NCI-H187 treated with DMSO at 0.1 percent for 48 hours (cell line): ENCODE results near the gene GLIS1.
"Not testable (repeated sequence)": the region's sequence is repeated elsewhere in the genome, so short reads cannot be mapped to it uniquely, and the experiment has no call there.

Experiments used
- DNase-seq: peaks from one replicate; lab custom pipeline; 2025; lab: John Stamatoyannopoulos, UW

GLIS1 gene

GRCh38 chr1:53653200-53653575 lies 85.8 kb downstream of the GLIS1 start:
- no peak for DNase-seq

GRCh38 chr1:53652441-53653199 lies 86.3 kb downstream of the GLIS1 start:
- no peak for DNase-seq

DNA sequence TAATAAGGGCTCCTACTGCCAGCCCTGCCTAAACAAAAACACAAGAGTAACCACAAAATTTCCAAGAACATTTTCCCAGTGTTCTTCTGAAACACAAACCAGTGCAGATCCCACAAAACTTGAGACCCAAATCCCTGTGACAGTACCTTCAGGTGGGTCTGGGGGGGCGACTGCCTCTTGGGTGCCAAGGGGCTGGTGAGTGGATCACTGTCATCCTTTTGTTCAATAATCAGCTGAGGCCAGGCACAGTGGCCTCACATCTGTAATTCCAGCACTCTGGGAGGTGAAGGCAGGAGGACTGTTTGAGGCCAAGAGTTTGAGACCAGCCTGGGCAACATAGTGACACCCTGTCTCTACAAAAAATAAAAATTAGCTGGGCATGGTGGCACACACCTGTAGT lies 87.6 kb downstream of the GLIS1 start:
- DNase-seq = no peak

DNA sequence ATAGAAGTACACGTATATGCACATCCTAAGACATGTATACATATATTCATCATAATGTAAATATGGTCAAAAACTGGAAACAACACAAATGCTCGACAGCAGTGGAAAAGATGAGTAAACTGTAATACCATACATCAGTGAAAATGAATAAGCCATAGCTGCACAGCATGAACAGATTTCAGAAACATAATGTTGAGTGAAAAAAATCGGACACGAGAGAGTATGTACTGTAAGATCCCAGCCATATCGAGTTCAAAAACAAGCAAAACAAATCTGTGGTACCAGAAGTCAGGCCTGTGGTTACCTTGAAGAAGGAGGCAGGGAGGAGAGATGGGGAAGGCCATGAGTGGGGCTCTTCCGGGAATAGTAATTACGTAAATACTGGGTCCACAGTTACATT lies 90.4 kb downstream of the GLIS1 start:
- DNase-seq = no peak

- not testable (repeated sequence) for DNase-seq
Measured at GRCh38 chr1:53647915-53648314, 91.0 kb downstream of the GLIS1 start.

DNA sequence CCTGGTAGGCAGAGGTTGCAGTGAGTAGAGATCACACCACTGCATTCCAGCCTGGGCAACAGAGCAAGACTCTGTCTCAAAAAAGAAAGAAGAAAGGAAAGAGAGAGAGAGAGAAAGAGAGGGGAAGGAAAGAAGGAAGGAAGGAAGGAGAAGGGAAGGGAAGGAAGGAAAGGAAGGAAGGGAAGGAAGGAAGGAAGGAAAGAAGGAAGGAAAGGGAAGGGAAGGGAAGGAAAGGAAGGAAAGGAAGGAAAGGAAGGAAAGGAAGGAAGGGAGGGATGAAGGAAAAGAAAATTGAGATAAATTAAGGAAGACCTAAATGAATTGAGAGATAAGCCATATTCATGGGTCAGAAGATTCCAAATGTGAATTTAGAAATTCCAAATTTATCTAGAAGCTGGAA lies 92.2 kb downstream of the GLIS1 start:
- no peak for DNase-seq

GRCh38 chr1:53645690-53646078 lies 93.3 kb downstream of the GLIS1 start:
- DNase-seq = no peak

GRCh38 chr1:53644909-53645689 lies 93.9 kb downstream of the GLIS1 start:
- no peak for DNase-seq

- no peak for DNase-seq
Measured at GRCh38 chr1:53644496-53644895, 94.5 kb downstream of the GLIS1 start.

DNA sequence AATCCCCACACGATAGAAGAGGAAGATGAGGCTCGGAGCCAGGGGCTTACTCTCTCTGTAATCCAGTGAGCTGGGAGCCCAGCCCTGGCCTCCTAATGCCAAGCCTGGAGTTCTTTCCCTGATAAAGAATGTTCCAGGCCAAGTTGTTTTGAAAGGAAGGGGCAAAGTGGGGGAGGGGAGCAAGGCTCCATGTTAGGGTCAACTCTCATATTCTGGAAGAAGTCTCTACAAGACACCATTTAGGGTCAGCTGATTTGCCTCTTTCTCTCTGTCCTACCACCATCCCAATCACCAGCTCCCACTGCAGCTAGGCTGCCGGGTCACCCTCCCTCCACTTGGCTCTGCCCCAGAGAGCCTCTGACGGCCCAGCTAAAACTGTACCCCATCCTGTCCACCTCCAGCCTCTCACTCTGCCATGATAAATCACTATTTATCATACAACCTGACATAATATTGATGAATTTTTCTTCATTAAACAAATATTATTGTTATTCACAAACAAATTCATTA lies 95.0 kb downstream of the GLIS1 start:
- no peak for DNase-seq

GRCh38 chr1:53643041-53643880 lies 95.7 kb downstream of the GLIS1 start:
- DNase-seq = no peak

DNA sequence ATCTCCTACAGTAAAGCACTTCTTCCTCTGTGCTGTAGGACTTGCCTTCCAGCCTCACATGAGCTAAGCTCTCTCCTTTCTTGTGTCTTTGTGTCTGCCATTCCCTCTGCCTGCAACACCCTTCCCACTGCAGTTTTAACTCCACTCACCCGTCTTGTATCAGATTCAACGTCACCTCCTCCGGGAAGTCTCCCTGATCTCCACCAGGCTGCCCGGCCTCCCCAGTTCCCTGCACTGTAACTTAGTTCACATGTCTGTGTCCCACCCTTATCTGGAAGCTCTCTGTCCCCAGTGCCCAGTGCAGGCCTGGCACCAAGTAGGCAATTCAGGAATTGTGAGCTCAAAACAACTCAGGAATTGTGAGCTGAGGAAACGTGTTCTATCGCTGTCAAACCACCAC lies 96.4 kb downstream of the GLIS1 start:
- no peak for DNase-seq

DNA sequence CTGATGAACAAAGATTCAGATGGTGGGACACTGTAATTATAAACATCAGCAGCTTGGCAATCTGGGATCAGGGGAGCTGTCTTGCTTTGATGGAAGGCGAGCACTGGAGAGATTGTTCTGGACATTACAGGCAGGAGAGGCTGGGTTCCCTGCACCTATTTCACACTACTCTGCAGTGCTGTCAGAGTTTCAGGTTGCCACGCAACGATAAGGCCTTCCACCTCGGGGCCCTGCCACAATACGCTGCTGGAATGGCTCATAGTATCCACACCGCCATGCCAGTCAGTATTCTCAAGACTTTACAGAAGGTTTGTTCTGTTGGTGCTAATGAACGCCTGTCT lies 96.8 kb downstream of the GLIS1 start:
- no peak for DNase-seq

DNA sequence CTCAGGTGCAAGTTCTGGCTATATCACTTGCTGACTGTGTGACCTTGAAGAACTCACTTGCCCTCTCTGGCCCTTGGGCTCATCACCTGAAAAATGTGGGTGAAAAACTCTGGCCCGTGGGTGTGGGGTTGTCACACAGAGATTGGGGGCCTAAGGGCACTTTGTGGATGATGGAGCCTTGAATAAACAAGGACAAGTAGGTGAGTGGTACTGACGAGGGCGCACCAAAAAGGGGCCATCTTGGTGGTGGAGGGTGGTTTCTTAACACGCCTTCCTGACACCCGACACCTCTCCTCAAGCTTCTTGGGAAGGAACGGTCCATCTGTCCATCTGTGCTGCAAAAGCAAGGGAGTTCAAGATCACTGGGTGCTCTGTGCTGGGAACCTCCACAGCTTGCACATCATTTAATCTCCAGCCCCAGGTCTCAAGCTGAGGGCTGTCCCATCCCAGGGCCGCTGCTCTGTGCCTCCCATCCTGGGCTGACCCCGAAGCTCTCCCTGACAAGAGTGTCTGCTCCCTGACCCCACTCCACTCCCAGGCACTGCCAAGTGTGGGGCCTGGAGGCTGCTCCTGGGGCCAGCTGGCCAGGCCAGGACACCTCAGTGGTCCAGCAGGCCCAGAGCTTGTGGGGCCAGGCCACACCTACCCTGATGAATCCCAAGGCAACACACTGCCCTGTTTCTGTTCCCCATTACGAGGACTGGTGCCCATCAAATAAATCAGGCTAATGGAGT lies 97.3 kb downstream of the GLIS1 start:
- DNase-seq = no peak

GRCh38 chr1:53640701-53641075 lies 98.3 kb downstream of the GLIS1 start:
- DNase-seq = no peak

GRCh38 chr1:53639996-53640700 lies 98.8 kb downstream of the GLIS1 start:
- no peak for DNase-seq

GRCh38 chr1:53639251-53639763 lies 99.7 kb downstream of the GLIS1 start:
- no peak for DNase-seq

DNA sequence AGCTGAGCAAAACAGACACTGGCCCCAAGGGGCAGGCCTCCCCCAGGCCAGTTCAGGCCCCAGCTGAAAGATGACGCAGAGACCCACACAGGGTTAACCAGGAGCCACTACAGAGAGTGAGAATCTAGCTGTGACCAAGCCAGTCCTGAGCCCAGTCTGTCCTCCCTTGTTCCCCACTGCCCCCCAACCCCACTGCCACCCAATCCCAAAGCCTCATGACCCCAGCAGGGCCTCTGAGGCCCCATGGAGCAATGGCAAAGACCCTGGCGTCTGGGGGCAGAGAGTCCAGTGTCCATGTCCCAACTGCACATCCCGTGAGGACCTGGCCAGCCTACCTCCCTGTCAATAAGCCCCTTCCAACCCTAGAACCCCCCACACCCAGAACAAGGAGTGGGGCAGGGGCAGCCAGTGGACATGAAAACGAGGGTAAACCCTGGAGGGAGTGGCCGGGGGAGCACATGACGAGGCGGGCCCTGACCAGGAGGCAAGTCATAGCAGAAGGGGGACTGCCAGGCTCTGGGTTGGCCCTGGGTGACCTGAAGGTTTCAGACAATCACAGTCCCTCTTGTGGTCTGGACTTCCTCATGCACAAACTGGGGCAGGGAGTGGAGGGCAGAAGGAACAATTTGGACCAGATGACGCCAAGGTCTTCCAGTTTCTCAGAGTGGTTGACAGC lies 100.5 kb downstream of the GLIS1 start:
- no peak for DNase-seq

GRCh38 chr1:53637511-53638359 lies 101.2 kb downstream of the GLIS1 start:
- no peak for DNase-seq
